ENCODE measurements around the gene TMPRSS2. TPM values are rescaled to one million over a fixed set of nuclear protein-coding genes. Genes with fewer than 3 reads are reported as not detected.

TMPRSS2 gene
- total RNA-seq, 1 donor from 2014 or later, result 0.99 TPM

GRCh38 chr21:41483973-41484372 lies 24.0 kb downstream of the TMPRSS2 start:
- no peak for TF ChIP-seq EZH2phosphoT487 (IDR thresholded peaks at IDR 0.05)
- no peak for TF ChIP-seq EZH2 (IDR thresholded peaks at IDR 0.05)
- no peak for TF ChIP-seq CTCF (IDR thresholded peaks at IDR 0.05)
- H3K36me3 ChIP-seq, result no peaks in the 10 kb centered on the region
- no peak overlapping the region for H3K27ac ChIP-seq
- H3K4me2 ChIP-seq, result no peak overlapping the region
- H3K27ac Mint-ChIP-seq, result no peak overlapping the region
- H3K27me3 ChIP-seq, result no peaks in the 10 kb centered on the region
- H2AFZ ChIP-seq (replicated peaks), result no peak overlapping the region
- H3K27me3 Mint-ChIP-seq (ENCODE audit: insufficient read depth, low read depth), result peaks cover 5% of the 10 kb centered on the region
- DNase-seq (ENCODE audit: low spot score), result no peak
- no peaks in the 10 kb centered on the region for H3K79me2 ChIP-seq (ENCODE audit: low read depth)
- peaks cover 1% of the 10 kb centered on the region for H3F3A ChIP-seq (ENCODE audit: low read depth)
- H3K4me3 Mint-ChIP-seq, result no peak overlapping the region
- H3K4me1 Mint-ChIP-seq, result peaks cover 17% of the 10 kb centered on the region
- H3K4me1 ChIP-seq, result no peaks in the 10 kb centered on the region
- H3K9ac ChIP-seq, result no peak overlapping the region
- H3K9me3 ChIP-seq (ENCODE audit: low read depth), result no peaks in the 10 kb centered on the region
- H3K4me3 ChIP-seq, result no peak overlapping the region
- no peaks in the 10 kb centered on the region for H4K20me1 ChIP-seq (ENCODE audit: low read depth)
- no peaks in the 10 kb centered on the region for H3K36me3 Mint-ChIP-seq
- no peaks in the 10 kb centered on the region for H3K9me3 Mint-ChIP-seq

- Histone ChIP-seq H3K36me3 (no peaks in the 10 kb centered on the region), H2AFZ (replicated peaks) (no peak overlapping the region), H3K9ac (no peak overlapping the region), H3K27ac (no peak overlapping the region), H4K20me1 (ENCODE audit: low read depth) (no peaks in the 10 kb centered on the region), H3K27me3 (no peaks in the 10 kb centered on the region), H3K9me3 (ENCODE audit: low read depth) (no peaks in the 10 kb centered on the region), H3K4me3 (no peak overlapping the region), H3K4me2 (no peak overlapping the region), H3K79me2 (ENCODE audit: low read depth) (no peaks in the 10 kb centered on the region), H3K4me1 (peaks cover 1% of the 10 kb centered on the region), H3F3A (ENCODE audit: low read depth) (peaks cover 7% of the 10 kb centered on the region)
- Mint-ChIP-seq H3K4me3 (no peak overlapping the region), H3K36me3 (no peaks in the 10 kb centered on the region), H3K27me3 (ENCODE audit: insufficient read depth, low read depth) (peaks cover 5% of the 10 kb centered on the region), H3K4me1 (peaks cover 22% of the 10 kb centered on the region), H3K27ac (no peak overlapping the region), H3K9me3 (no peaks in the 10 kb centered on the region)
- DNase-seq (ENCODE audit: low spot score), result no peak
- TF ChIP-seq EZH2phosphoT487 (IDR thresholded peaks at IDR 0.05), result no peak
- no peak for TF ChIP-seq EZH2 (IDR thresholded peaks at IDR 0.05)
- TF ChIP-seq CTCF (IDR thresholded peaks at IDR 0.05), result no peak
Measured at GRCh38 chr21:41483415-41483814, 24.5 kb downstream of the TMPRSS2 start.

- Histone ChIP-seq H3K79me2 (ENCODE audit: low read depth) (no peaks in the 10 kb centered on the region), H4K20me1 (ENCODE audit: low read depth) (no peaks in the 10 kb centered on the region), H3F3A (ENCODE audit: low read depth) (peaks cover 11% of the 10 kb centered on the region), H3K9ac (no peak overlapping the region), H3K36me3 (no peaks in the 10 kb centered on the region), H3K27ac (no peak overlapping the region), H3K27me3 (no peaks in the 10 kb centered on the region), H2AFZ (replicated peaks) (no peak overlapping the region), H3K4me1 (peaks cover 5% of the 10 kb centered on the region), H3K9me3 (ENCODE audit: low read depth) (no peaks in the 10 kb centered on the region), H3K4me3 (no peak overlapping the region), H3K4me2 (no peak overlapping the region)
- Mint-ChIP-seq H3K27ac (no peak overlapping the region), H3K27me3 (ENCODE audit: insufficient read depth, low read depth) (peaks cover 3% of the 10 kb centered on the region), H3K4me1 (peaks cover 25% of the 10 kb centered on the region), H3K4me3 (no peak overlapping the region), H3K36me3 (no peaks in the 10 kb centered on the region), H3K9me3 (no peaks in the 10 kb centered on the region)
- no peak for DNase-seq (ENCODE audit: low spot score)
- TF ChIP-seq EZH2 (IDR thresholded peaks at IDR 0.05), result no peak
- no peak for TF ChIP-seq CTCF (IDR thresholded peaks at IDR 0.05)
- TF ChIP-seq EZH2phosphoT487 (IDR thresholded peaks at IDR 0.05), result no peak
Measured at GRCh38 chr21:41482980-41483379, 25.0 kb downstream of the TMPRSS2 start.
